Measurements from ENCODE around the gene MGAT4C. TPM values are rescaled to one million over a fixed set of nuclear protein-coding genes. Genes with fewer than 3 reads are reported as not detected.

MGAT4C gene
- total and polyA plus RNA-seq, 2 of the 8 experiments (the other 6 are each of a cell fraction or from before 2014, with no cell fraction given), result 1.6 to 2.5 TPM

GRCh38 chr12:86172913-86173443 lies 83.2 kb downstream of the MGAT4C start (continued):
- TF ChIP-seq USF2 (IDR thresholded peaks at IDR 0.05; ENCODE audit: low read length), result no peak
- no peak for TF ChIP-seq TAF1 (IDR thresholded peaks at IDR 0.05; ENCODE audit: low read depth, low read length)
- TF ChIP-seq EGR1 (IDR thresholded peaks at IDR 0.05; ENCODE audit: borderline replicate concordance, low read depth, low read length), result no peak
- no peak for TF ChIP-seq TCF12 (IDR thresholded peaks at IDR 0.05; ENCODE audit: low read depth, low read length)
- no peak for TF ChIP-seq CTCF (IDR thresholded peaks at IDR 0.05; ENCODE audit: control extremely low read depth in 1 of 3, insufficient read depth in 1 of 3, low read depth in 1 of 3, low read length in 3 of 3)
- TF ChIP-seq CTBP2 (IDR thresholded peaks at IDR 0.05; ENCODE audit: borderline replicate concordance, insufficient read depth, insufficient read length, low read length), result no peak
- TF ChIP-seq ATF3 (IDR thresholded peaks at IDR 0.05; ENCODE audit: insufficient read depth, low read depth, low read length), result no peak

Measured in H1 (cell line).